ENCODE results near the gene POGZ. TPM values are rescaled to one million over a fixed set of nuclear protein-coding genes. Genes with fewer than 3 reads are reported as not detected.

The POGZ gene
- total RNA-seq, 1 experiment from 2014 or later, result 102 TPM

DNA sequence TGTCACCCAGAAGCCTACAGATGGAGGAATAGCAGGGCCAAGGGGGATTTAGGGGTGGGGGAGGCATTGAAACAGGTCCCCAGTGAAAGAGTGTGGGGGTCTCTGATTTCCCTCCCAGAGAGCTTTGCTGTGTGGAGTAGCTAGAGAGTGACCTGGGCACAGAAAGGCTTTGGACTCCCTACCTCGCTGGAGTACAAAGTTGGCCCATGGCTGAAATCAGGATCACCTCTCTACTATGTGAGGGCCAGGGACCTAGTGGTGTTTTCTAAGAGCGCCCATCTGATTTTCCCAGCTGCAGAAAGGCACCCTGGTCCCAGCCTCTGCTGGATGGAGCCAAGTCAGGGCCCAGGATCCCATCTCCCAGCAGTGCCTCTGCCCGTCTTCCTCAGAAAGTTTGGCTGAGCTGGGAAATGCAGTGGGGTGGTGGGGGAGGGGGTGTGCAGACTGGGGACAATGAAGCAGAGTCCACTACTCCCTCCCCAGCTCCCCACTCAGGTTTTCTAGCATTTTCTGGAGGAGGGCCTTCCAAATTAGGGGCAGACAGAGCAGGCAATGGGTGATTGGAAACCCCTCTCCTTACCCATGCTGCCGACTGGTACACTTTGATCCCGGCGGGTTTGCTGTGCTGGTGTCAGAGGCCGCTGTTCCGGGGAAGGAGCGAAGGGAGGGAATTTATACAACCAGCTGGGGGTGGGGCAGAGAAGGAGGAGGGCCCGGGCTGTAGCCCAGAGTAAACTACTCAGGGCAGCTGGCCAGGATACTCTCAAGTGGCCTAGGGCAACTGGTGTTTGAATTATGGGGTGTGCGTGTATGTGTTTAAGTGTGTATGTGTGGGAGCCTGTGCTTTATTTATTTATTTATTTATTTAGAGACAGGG lies 87.0 kb downstream of the POGZ start, which contains the start of gene SELENBP1:
TSS of gene SELENBP1 (minus strand) at position 648 of the 877 bp plus-strand sequence. CDS start at position 584, 64 bp downstream.
- no CpG with 5 or more reads among the region's 11 CpGs for WGBS (ENCODE audit: extremely low coverage, insufficient read length, low lambda C conversion rate)
- Mint-ChIP-seq H3K9me3 (no peaks in the 10 kb centered on the region; a peak in 1 of 5 replicates), H3K36me3 (ENCODE audit: insufficient read depth in 1 of 3, low read depth in 3 of 3) (peaks cover 0 to 3% (median 3%) of the 10 kb centered on the region in 3 experiments; a peak in 2 of 7 replicates), H3K27ac (peak within 1 kb of the TSS; percentile 9 to 83 (median 82)), H3K4me3 (peak within 1 kb of the TSS; percentile 55 to 76), H3K27me3 (ENCODE audit: low read depth) (no peaks in the 10 kb centered on the region), H3K4me1 (peaks cover 15 to 34% of the 10 kb centered on the region in 2 experiments)
- Histone ChIP-seq H3K23me2 (ENCODE audit: insufficient read length, low read depth, low read length, poor library complexity, severe bottlenecking) (no peaks in the 10 kb centered on the region), H4K91ac (ENCODE audit: insufficient read length, low read depth, low read length) (no peak within 1 kb of the TSS), H2BK20ac (ENCODE audit: low read depth, low read length, poor library complexity, severe bottlenecking) (no peak within 1 kb of the TSS), H2BK12ac (ENCODE audit: insufficient read length, low read depth, low read length) (no peak within 1 kb of the TSS), H2AK5ac (ENCODE audit: insufficient read length, low read length) (no peak within 1 kb of the TSS), H2BK5ac (ENCODE audit: insufficient read length, low read length) (no peak within 1 kb of the TSS), H2AFZ (ENCODE audit: low read length) (no peak within 1 kb of the TSS), H3K9me3 (ENCODE audit: control insufficient read depth, low read depth, low read length) (no peaks in the 10 kb centered on the region), H3K79me2 (ENCODE audit: insufficient read depth, low read length) (no peaks in the 10 kb centered on the region), H3K4ac (ENCODE audit: low read depth, low read length) (no peak within 1 kb of the TSS), H3K18ac (ENCODE audit: insufficient read length, low read depth, low read length) (peak within 1 kb of the TSS; percentile 72), H3K27ac (ENCODE audit: insufficient read length, low read depth, low read length) (no peak within 1 kb of the TSS), H3K23ac (ENCODE audit: insufficient read length, low read depth, low read length) (no peak within 1 kb of the TSS), H2BK120ac (ENCODE audit: low read depth, low read length, poor library complexity, severe bottlenecking) (no peak within 1 kb of the TSS), H4K5ac (ENCODE audit: insufficient read length, low read depth, low read length) (no peak within 1 kb of the TSS), H3K4me1 (ENCODE audit: insufficient read depth, low read length) (no peaks in the 10 kb centered on the region), H3K4me2 (ENCODE audit: insufficient read depth, insufficient read length, low read length) (peak within 1 kb of the TSS; percentile 41), H3K27me3 (ENCODE audit: insufficient read depth, low read length) (no peaks in the 10 kb centered on the region), H4K20me1 (ENCODE audit: control insufficient read depth, insufficient read depth, insufficient read length) (no peaks in the 10 kb centered on the region), H3K56ac (ENCODE audit: insufficient read length, low read depth, low read length) (no peak within 1 kb of the TSS), H4K8ac (replicated peaks; ENCODE audit: insufficient read length, low read depth, low read length) (no peak within 1 kb of the TSS), H3K9ac (ENCODE audit: extremely low read depth, insufficient read length, low read length) (peak within 1 kb of the TSS; percentile 24), H3T11ph (ENCODE audit: low read length) (no peak within 1 kb of the TSS), H3K79me1 (ENCODE audit: insufficient read depth, low read depth, low read length, poor library complexity, severe bottlenecking) (no peaks in the 10 kb centered on the region), H3K14ac (ENCODE audit: insufficient read depth, low read length) (peak within 1 kb of the TSS; percentile 76), H2BK15ac (ENCODE audit: low read depth, low read length) (no peak within 1 kb of the TSS)
- TF ChIP-seq, protein P1, sequence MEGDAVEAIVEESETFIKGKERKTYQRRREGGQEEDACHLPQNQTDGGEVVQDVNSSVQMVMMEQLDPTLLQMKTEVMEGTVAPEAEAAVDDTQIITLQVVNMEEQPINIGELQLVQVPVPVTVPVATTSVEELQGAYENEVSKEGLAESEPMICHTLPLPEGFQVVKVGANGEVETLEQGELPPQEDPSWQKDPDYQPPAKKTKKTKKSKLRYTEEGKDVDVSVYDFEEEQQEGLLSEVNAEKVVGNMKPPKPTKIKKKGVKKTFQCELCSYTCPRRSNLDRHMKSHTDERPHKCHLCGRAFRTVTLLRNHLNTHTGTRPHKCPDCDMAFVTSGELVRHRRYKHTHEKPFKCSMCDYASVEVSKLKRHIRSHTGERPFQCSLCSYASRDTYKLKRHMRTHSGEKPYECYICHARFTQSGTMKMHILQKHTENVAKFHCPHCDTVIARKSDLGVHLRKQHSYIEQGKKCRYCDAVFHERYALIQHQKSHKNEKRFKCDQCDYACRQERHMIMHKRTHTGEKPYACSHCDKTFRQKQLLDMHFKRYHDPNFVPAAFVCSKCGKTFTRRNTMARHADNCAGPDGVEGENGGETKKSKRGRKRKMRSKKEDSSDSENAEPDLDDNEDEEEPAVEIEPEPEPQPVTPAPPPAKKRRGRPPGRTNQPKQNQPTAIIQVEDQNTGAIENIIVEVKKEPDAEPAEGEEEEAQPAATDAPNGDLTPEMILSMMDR (conservative IDR thresholded peaks at IDR 0.05), result no peak
- DNase-seq, result peak; percentile 75

Data from H9 (cell line).